GM12878 (cell line): ENCODE results near the gene AKAP8. TPM values are rescaled to one million over a fixed set of nuclear protein-coding genes. Genes with fewer than 3 reads are reported as not detected.

Experiments
- ATAC-seq: fragments of 200-7000 bp; cut with Tn5 transposase; 3 replicates; pipeline ENCODE4 v1.9.1; 2020; ENCODE audit warnings: mild to moderate bottlenecking, moderate library complexity
- BruUV-seq: library from RNA; stranded (reverse); fragments of 400-500 nt; replicated peaks from 2 replicates; lab custom pipeline; 2021; lab: Mats Ljungman, UMichigan
- CTCF ChIA-PET: fragments of 300-600 bp; sonication (Branson Sonifier 250); formaldehyde crosslinking; extraction: SDS; loops from one replicate; lab custom pipeline; 2021; ENCODE audit warnings: inconsistent platforms; lab: Yijun Ruan, JAX
- POLR2A ChIA-PET: fragments of 350-600 bp; formaldehyde crosslinking; extraction: SDS; loops from one replicate; lab custom pipeline; 2021; ENCODE audit warnings: inconsistent platforms; lab: Charles Lee
- RAD21 ChIA-PET: fragments of 300-600 bp; sonication (Branson Sonifier 250); formaldehyde crosslinking; loops from one replicate; lab custom pipeline; 2023; ENCODE audit warnings: antibody characterized with exemption; ENCODE audit not compliant: unreplicated experiment; lab: Charles Lee
- SMC1A ChIA-PET: fragments of 300-600 bp; sonication (Branson Sonifier 250); formaldehyde crosslinking; loops from one replicate; lab custom pipeline; 2023; ENCODE audit not compliant: unreplicated experiment, uncharacterized antibody; lab: Charles Lee
- DNase-seq: peaks from one replicate; pipeline ENCODE4 v3.0.0-alpha.2; 2011; ENCODE audit warnings: low read depth, low spot score
- FAIRE-seq: peaks from 3 replicates; lab custom pipeline; 2011; peaks lifted over from hg19 to GRCh38; lab: Jason Lieb, UNC
- H2AFZ ChIP-seq: 2 replicates; pipeline ENCODE4 v1.6.0; 2011; ENCODE audit warnings: low read depth, low read length, control low read depth; ENCODE audit not compliant: control insufficient read depth
- H3K27ac ChIP-seq: 2 replicates; pipeline ENCODE4 v1.5.1; 2011; ENCODE audit warnings: control low read depth; ENCODE audit not compliant: control insufficient read depth, insufficient read depth
- H3K27me3 ChIP-seq, 2 experiments: replicated peaks in 1 of 2; 2 replicates each; pipeline versions ENCODE4 v1.6.0 to v1.6.1; 2011; ENCODE audit warnings: low read length in 1 of 2; ENCODE audit not compliant: control insufficient read depth in 2 of 2, insufficient read depth in 2 of 2
- H3K36me3 ChIP-seq, 2 experiments: 2 replicates each; pipeline ENCODE4 v1.5.1; 2011; ENCODE audit warnings: low read length in 1 of 2; ENCODE audit not compliant: control insufficient read depth in 2 of 2, insufficient read depth in 2 of 2
- H3K4me1 ChIP-seq: 2 replicates; pipeline ENCODE4 v1.6.1; 2011; ENCODE audit warnings: mild to moderate bottlenecking, low read length, moderate library complexity, mixed read lengths; ENCODE audit not compliant: control insufficient read depth, insufficient read depth
- H3K4me2 ChIP-seq: 2 replicates; pipeline ENCODE4 v1.6.0; 2011; ENCODE audit warnings: control low read depth; ENCODE audit not compliant: control insufficient read depth, insufficient read depth
- H3K4me3 ChIP-seq: fragments of 200-600 bp; sonication (generic); 2 replicates; pipeline ENCODE4 v1.5.1; 2016
- H3K79me2 ChIP-seq: 2 replicates; pipeline ENCODE4 v1.6.0; 2011; ENCODE audit warnings: low read length; ENCODE audit not compliant: control insufficient read depth, insufficient read depth
- H3K9ac ChIP-seq: 2 replicates; pipeline ENCODE4 v1.8.0; 2011; ENCODE audit warnings: low read length, control low read depth, mixed read lengths; ENCODE audit not compliant: control insufficient read depth, insufficient read depth
- H3K9me3 ChIP-seq: replicated peaks from 3 replicates; pipeline ENCODE4 v1.5.1; 2011; ENCODE audit warnings: mild to moderate bottlenecking, low read length; ENCODE audit not compliant: control insufficient read depth, insufficient read depth
- H4K20me1 ChIP-seq: 2 replicates; pipeline ENCODE4 v1.6.0; 2011; ENCODE audit not compliant: control insufficient read depth, insufficient read depth
- ATF7 ChIP-seq: fragments of 450-650 bp; IDR thresholded peaks from 2 replicates; pipeline ENCODE4 v1.6.1; 2016; ENCODE audit warnings: low read depth, mild to moderate bottlenecking
- BHLHE40 ChIP-seq, 2 experiments: fragments of 450-650 bp in 1 of 2; IDR thresholded peaks; 2 replicates each; pipeline ENCODE4 v1.6.1; 2011 to 2017; ENCODE audit warnings: low read depth in 2 of 2, borderline replicate concordance in 1 of 2, improper control_type of control experiment in 1 of 2, low read length in 1 of 2, mild to moderate bottlenecking in 1 of 2
- CBX3 ChIP-seq: fragments of 200-600 bp; sonication (generic); IDR thresholded peaks from 2 replicates; pipeline ENCODE4 v1.6.1; 2016; ENCODE audit warnings: low read depth, borderline replicate concordance
- CHD1 ChIP-seq: IDR thresholded peaks from 2 replicates; pipeline ENCODE4 v1.6.1; 2012; ENCODE audit warnings: low read depth, low read length, improper control_type of control experiment
- CREB1 ChIP-seq: IDR thresholded peaks from 2 replicates; pipeline ENCODE4 v1.6.1; 2012; ENCODE audit warnings: low read depth, mild to moderate bottlenecking, inconsistent platforms
- EGR1 ChIP-seq, 2 experiments: IDR thresholded peaks; 1 replicate in 1 of 2; 2 replicates in 1 of 2; pipeline ENCODE4 v1.6.1; 2011 to 2012; ENCODE audit warnings: low read depth in 2 of 2, low read length in 2 of 2, borderline replicate concordance in 1 of 2, mild to moderate bottlenecking in 1 of 2, moderate library complexity in 1 of 2
- ESRRA ChIP-seq: IDR thresholded peaks from 2 replicates; pipeline ENCODE4 v1.6.1; 2012; ENCODE audit warnings: mild to moderate bottlenecking, low read length, improper control_type of control experiment
- GATAD2B ChIP-seq: fragments of 450-650 bp; conservative IDR thresholded peaks from 2 replicates; pipeline ENCODE4 v1.6.1; 2017; ENCODE audit warnings: low read depth, mild to moderate bottlenecking, moderate library complexity
- IKZF2 ChIP-seq, 2 experiments: fragments of 450-650 bp; IDR thresholded peaks; 2 replicates each; pipeline ENCODE4 v1.6.1; 2017; ENCODE audit warnings: mild to moderate bottlenecking in 2 of 2, moderate library complexity in 2 of 2
- IRF4 ChIP-seq: IDR thresholded peaks from 2 replicates; pipeline ENCODE4 v1.6.1; 2011; ENCODE audit warnings: low read depth, low read length
- JUNB ChIP-seq: IDR thresholded peaks from 2 replicates; pipeline ENCODE4 v1.6.1; 2016; ENCODE audit warnings: antibody characterized with exemption, mild to moderate bottlenecking
- KDM1A ChIP-seq: fragments of 200-600 bp; sonication (generic); IDR thresholded peaks from 2 replicates; pipeline ENCODE4 v1.6.1; 2016; ENCODE audit warnings: borderline replicate concordance
- MYB ChIP-seq: fragments of 150-350 bp; IDR thresholded peaks from 2 replicates; pipeline ENCODE4 v1.6.1; 2014; ENCODE audit warnings: mild to moderate bottlenecking, low read depth, low read length, borderline replicate concordance
- NRF1 ChIP-seq: conservative IDR thresholded peaks from 2 replicates; pipeline ENCODE4 v1.6.1; 2011; ENCODE audit warnings: mild to moderate bottlenecking, low read depth, low read length, improper control_type of control experiment
- PAX5 ChIP-seq: IDR thresholded peaks from 2 replicates; pipeline ENCODE4 v1.6.1; 2011; ENCODE audit warnings: low read depth, low read length, borderline replicate concordance
- RAD51 ChIP-seq: fragments of 450-650 bp; IDR thresholded peaks from 2 replicates; pipeline ENCODE4 v1.6.1; 2016; ENCODE audit warnings: moderate library complexity, mild to moderate bottlenecking, inconsistent platforms
- RB1 ChIP-seq: fragments of 450-650 bp; formaldehyde crosslinking; IDR thresholded peaks from 2 replicates; pipeline ENCODE4 v1.6.1; 2017; ENCODE audit warnings: mild to moderate bottlenecking, borderline replicate concordance
- STAT1 ChIP-seq: fragments of 450-650 bp; conservative IDR thresholded peaks from 2 replicates; pipeline ENCODE4 v1.6.1; 2014; ENCODE audit warnings: antibody characterized with exemption, mild to moderate bottlenecking
- ZSCAN29 ChIP-seq: fragments of 450-650 bp; IDR thresholded peaks from 2 replicates; pipeline ENCODE4 v1.6.1; 2017; ENCODE audit warnings: mild to moderate bottlenecking, moderate library complexity
- WGBS: methylation state at CpG from one replicate; pipeline ENCODE4 v1.1.6; 2016; ENCODE audit warnings: low lambda C conversion rate; ENCODE audit not compliant: insufficient replicate concordance, insufficient coverage; ENCODE audit errors: missing lambda C conversion rate; 5-methylcytosine and 5-hydroxymethylcytosine counted together
- in situ Hi-C: fragments of 300-500 bp; cut with MboI; formaldehyde crosslinking; loops from 9 replicates; pipeline ENCODE4 v1.14.3; 2018; ENCODE audit warnings: mixed read lengths
- intact Hi-C: fragments of 100-400 bp; cut with micrococcal nuclease; formaldehyde crosslinking; loops from one replicate; pipeline ENCODE4 v1.14.2; 2022; ENCODE audit not compliant: unreplicated experiment
- polyA plus RNA-seq, 11 experiments: library from polyadenylated mRNA; depleted of rRNA in 4 of 11; unstranded in 6 of 11; stranded (reverse) in 5 of 11; fragments of >200 nt; fragmentation: Nextera tagmentation in 4 of 11; fragmentation: Illumina TruSeq in 1 of 11; extraction: Ambion mirVana in 4 of 11; extraction: Trizol in 1 of 11; gene quantifications; 1 replicate in 1 of 11; 2 replicates in 10 of 11; pipeline versions ENCODE4 v1.2.1 to v1.2.3, GENCODE V29; 2011 to 2016; ENCODE audit warnings: inconsistent platforms in 2 of 11, missing spikeins in 2 of 11, low read depth in 1 of 11
- total RNA-seq, 4 experiments: library from RNA; depleted of rRNA in 3 of 4; stranded (reverse); fragments of >200 nt in 3 of 4; fragmentation: Illumina TruSeq in 1 of 4; extraction: Trizol in 1 of 4; gene quantifications; 2 replicates each; pipeline versions ENCODE4 v1.2.1 to v1.2.3, GENCODE V29; 2013 to 2021
- TF ChIP-seq, protein P1 (sequence below): fragments of 450-650 bp; formaldehyde crosslinking; IDR thresholded peaks from 2 replicates; pipeline ENCODE4 v1.5.0; 2022; ENCODE audit warnings: mild to moderate bottlenecking, missing genetic modification characterization

The AKAP8 gene
- total and polyA plus RNA-seq, 10 of the 15 experiments (the other 5 are each of a cell fraction or from before 2014, with no cell fraction given), result 5.3 to 57.7 (median 20.6) TPM

DNA sequence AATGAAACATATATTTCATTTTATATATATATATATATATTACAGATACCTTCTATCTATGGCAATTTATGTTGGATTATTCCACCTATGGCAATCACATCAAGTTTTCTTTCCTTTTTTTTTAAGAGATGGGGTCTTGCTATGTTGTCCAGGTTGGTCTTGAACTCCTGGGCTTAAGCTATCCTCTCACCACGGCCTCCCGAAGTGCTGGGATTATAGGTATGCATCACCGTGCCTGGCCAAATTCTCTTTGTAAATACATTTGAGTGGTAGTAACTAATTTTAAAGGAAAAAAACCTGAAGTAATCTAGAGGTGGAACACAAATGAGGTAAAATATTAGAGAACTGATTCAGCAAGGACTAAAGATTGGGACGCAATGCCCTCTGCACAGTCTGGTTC is 25.7 kb downstream of the AKAP8 start:
- BruUV-seq, result no TSS peak
- intact Hi-C loops (no loop called here), in situ Hi-C loops (no loop called here)
- no peak overlapping the region for H3K4me3 ChIP-seq
- WGBS, result 73% methylated on average over 4 of the region's 4 CpGs
- no peak for TF ChIP-seq STAT1
- no peak for TF ChIP-seq EGR1 (IDR thresholded peaks at IDR 0.05; ENCODE audit: borderline replicate concordance in 1 of 2, low read depth in 2 of 2, low read length in 2 of 2)
- TF ChIP-seq CHD1, result no peak
- no peak for TF ChIP-seq ATF7
- TF ChIP-seq PAX5, result no peak
- TF ChIP-seq, protein P1, sequence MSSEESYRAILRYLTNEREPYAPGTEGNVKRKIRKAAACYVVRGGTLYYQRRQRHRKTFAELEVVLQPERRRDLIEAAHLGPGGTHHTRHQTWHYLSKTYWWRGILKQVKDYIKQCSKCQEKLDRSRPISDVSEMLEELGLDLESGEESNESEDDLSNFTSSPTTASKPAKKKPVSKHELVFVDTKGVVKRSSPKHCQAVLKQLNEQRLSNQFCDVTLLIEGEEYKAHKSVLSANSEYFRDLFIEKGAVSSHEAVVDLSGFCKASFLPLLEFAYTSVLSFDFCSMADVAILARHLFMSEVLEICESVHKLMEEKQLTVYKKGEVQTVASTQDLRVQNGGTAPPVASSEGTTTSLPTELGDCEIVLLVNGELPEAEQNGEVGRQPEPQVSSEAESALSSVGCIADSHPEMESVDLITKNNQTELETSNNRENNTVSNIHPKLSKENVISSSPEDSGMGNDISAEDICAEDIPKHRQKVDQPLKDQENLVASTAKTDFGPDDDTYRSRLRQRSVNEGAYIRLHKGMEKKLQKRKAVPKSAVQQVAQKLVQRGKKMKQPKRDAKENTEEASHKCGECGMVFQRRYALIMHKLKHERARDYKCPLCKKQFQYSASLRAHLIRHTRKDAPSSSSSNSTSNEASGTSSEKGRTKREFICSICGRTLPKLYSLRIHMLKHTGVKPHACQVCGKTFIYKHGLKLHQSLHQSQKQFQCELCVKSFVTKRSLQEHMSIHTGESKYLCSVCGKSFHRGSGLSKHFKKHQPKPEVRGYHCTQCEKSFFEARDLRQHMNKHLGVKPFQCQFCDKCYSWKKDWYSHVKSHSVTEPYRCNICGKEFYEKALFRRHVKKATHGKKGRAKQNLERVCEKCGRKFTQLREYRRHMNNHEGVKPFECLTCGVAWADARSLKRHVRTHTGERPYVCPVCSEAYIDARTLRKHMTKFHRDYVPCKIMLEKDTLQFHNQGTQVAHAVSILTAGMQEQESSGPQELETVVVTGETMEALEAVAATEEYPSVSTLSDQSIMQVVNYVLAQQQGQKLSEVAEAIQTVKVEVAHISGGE (CRISPR knock-in tag), result no peak
- TF ChIP-seq MYB, result no peak
- TF ChIP-seq NRF1, result no peak
- TF ChIP-seq RB1, result no peak
- TF ChIP-seq IRF4, result no peak
- no peak for TF ChIP-seq KDM1A
- TF ChIP-seq CREB1, result no peak
- no peak for TF ChIP-seq GATAD2B
- no peak for TF ChIP-seq CBX3
- no peak for TF ChIP-seq ZSCAN29
- TF ChIP-seq BHLHE40 (IDR thresholded peaks at IDR 0.05; ENCODE audit: borderline replicate concordance in 1 of 2, low read depth in 2 of 2, low read length in 1 of 2), result no peak
- TF ChIP-seq ESRRA, result no peak
- TF ChIP-seq IKZF2 (IDR thresholded peaks at IDR 0.05), result no peak
- no peak for TF ChIP-seq JUNB
- TF ChIP-seq RAD51, result no peak
- no peak for ATAC-seq
- RAD21 ChIA-PET, result no interaction called here
- no peaks in the 10 kb centered on the region for H3K79me2 ChIP-seq
- H3K9ac ChIP-seq, result no peak overlapping the region
- peaks cover 17 to 25% of the 10 kb centered on the region in 2 experiments for H3K36me3 ChIP-seq
- no peak for DNase-seq
- SMC1A ChIA-PET, result interaction anchor here (0.6 kb wide), 1 partner anchor 316 kb away, joined by 3 read pairs; no protein-coding TSS in a partner anchor
- CTCF ChIA-PET, result no interaction called here
- H4K20me1 ChIP-seq, result 0 out of 2 replicates have a peak, but pooled peaks cover 4% of the 10 kb centered on the region
- POLR2A ChIA-PET, result no interaction called here
- H3K4me1 ChIP-seq, result no peaks in the 10 kb centered on the region
- no peak overlapping the region for H2AFZ ChIP-seq
- H3K4me2 ChIP-seq, result no peak overlapping the region
- no peak overlapping the region for H3K27ac ChIP-seq
- no peak for FAIRE-seq
- no peaks in the 10 kb centered on the region for H3K9me3 ChIP-seq
- no peaks in the 10 kb centered on the region for H3K27me3 ChIP-seq
